PFSK-1 (cell line): ENCODE data around the gene MYO7B.

Experiments used
- FOXP2 ChIP-seq: optimal IDR thresholded peaks from 2 replicates; pipeline ENCODE3; 2011; ENCODE audit warnings: borderline replicate concordance, control low read depth, inconsistent platforms; ENCODE audit not compliant: insufficient read depth; ENCODE audit errors: extremely low read length, extremely low read depth
- POLR2AphosphoS5 ChIP-seq: IDR thresholded peaks from 2 replicates; pipeline ENCODE4 v1.6.1; 2012; ENCODE audit warnings: low read depth, mild to moderate bottlenecking, control low read depth, low read length, moderate library complexity
- SIN3A ChIP-seq: IDR thresholded peaks from 2 replicates; pipeline ENCODE4 v1.6.1; 2012; ENCODE audit warnings: mild to moderate bottlenecking, low read length, moderate library complexity, borderline replicate concordance; ENCODE audit not compliant: insufficient read depth
- TAF1 ChIP-seq: IDR thresholded peaks from 2 replicates; pipeline ENCODE4 v1.6.1; 2012; ENCODE audit warnings: low read length, control low read depth, borderline replicate concordance; ENCODE audit not compliant: insufficient read depth
- TF ChIP-seq, protein P1 (sequence below), 2 experiments: IDR thresholded peaks; 2 replicates each; pipeline versions ENCODE4 v1.6.1 to v1.8.0; 2011 to 2012; ENCODE audit warnings: low read depth in 2 of 2, low read length in 2 of 2, control low read depth in 1 of 2, inconsistent platforms in 1 of 2, mild to moderate bottlenecking in 1 of 2, moderate library complexity in 1 of 2; ENCODE audit not compliant: insufficient read depth in 1 of 2

Gene MYO7B

DNA sequence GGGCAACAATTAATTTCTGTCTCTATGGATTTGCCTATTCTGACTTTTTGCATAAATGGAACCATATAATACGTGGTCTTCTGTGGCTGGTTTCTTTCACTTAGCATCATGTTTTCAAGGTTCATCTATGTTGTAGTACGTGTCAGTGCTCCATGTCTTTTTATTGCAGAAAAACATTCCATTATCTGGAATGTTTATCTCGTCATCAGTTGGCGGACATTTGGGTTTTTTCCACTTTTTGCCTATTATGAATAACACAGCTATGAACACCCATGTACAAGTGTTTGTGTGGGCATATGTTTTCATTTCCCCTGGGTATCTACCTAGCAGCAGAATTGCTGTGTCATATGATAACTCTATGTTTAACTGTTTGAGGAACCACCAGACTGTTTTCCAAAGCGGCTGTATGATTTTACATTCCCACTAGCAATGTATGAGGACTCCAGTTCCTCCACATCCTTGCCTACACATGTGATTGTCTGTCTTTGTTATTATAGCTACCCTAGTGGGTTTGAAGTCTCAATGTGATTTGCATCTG, 49.9 kb downstream of the MYO7B start:
- TF ChIP-seq SIN3A = no peak
- TF ChIP-seq TAF1 = no peak
- TF ChIP-seq, protein P1, sequence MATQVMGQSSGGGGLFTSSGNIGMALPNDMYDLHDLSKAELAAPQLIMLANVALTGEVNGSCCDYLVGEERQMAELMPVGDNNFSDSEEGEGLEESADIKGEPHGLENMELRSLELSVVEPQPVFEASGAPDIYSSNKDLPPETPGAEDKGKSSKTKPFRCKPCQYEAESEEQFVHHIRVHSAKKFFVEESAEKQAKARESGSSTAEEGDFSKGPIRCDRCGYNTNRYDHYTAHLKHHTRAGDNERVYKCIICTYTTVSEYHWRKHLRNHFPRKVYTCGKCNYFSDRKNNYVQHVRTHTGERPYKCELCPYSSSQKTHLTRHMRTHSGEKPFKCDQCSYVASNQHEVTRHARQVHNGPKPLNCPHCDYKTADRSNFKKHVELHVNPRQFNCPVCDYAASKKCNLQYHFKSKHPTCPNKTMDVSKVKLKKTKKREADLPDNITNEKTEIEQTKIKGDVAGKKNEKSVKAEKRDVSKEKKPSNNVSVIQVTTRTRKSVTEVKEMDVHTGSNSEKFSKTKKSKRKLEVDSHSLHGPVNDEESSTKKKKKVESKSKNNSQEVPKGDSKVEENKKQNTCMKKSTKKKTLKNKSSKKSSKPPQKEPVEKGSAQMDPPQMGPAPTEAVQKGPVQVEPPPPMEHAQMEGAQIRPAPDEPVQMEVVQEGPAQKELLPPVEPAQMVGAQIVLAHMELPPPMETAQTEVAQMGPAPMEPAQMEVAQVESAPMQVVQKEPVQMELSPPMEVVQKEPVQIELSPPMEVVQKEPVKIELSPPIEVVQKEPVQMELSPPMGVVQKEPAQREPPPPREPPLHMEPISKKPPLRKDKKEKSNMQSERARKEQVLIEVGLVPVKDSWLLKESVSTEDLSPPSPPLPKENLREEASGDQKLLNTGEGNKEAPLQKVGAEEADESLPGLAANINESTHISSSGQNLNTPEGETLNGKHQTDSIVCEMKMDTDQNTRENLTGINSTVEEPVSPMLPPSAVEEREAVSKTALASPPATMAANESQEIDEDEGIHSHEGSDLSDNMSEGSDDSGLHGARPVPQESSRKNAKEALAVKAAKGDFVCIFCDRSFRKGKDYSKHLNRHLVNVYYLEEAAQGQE (IDR thresholded peaks at IDR 0.05; ENCODE audit: insufficient read depth in 1 of 2, low read depth in 2 of 2, low read length in 2 of 2) = no peak
- no peak for TF ChIP-seq FOXP2
- no peak for TF ChIP-seq POLR2AphosphoS5

DNA sequence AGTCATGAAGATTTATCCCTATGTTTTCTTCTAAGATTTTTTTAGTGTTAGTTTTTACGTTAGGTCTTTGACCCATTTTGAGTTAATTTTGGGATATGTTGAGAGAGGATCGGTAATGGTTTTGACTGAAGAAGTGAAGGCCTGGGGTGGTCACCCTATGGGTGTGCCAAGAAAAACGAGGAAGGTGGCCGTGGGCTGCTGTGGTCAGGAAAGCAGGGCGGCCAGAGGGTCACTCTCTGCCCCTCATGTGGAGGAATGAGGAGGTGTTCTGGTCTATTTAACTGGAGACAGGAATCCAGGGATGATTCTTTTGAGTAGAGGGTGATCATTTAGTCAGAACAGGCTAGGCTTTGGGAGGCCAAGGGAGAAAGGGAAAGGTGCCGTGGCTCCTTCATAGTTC, 50.7 kb downstream of the MYO7B start:
- TF ChIP-seq FOXP2 = no peak
- TF ChIP-seq POLR2AphosphoS5 = no peak
- no peak for TF ChIP-seq TAF1
- TF ChIP-seq, protein P1 (IDR thresholded peaks at IDR 0.05; ENCODE audit: insufficient read depth in 1 of 2, low read depth in 2 of 2, low read length in 2 of 2) = no peak
- TF ChIP-seq SIN3A = no peak

DNA sequence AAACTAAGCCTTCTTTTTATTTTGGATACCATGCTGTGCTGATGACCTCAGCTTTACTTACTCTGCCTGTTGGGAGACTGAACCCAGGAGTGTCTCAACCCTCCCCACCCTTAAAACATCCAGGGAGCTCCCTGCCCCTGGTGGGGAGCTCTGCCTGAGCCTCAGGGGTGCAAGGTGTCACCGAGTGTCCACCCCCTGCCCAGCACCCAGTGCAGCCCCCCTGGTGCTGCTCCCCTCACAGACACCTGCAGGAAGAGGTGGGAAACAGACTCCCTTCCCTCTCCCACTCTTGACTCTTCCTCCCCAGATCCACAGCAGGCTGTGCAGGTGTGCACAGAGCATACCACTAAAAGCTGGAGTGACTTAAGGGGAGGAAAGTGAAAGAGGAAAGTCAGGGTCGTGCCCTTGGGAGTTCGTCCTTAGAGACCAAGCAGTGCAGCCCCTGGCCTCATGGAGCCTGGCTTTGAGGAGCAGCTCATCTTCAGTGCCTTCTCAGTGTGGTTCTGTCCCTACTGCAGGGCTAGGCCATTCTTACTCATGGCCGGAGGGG, 51.3 kb downstream of the MYO7B start:
- TF ChIP-seq SIN3A (no peak), TAF1 (no peak), FOXP2 (no peak), POLR2AphosphoS5 (no peak)
- TF ChIP-seq, protein P1 (IDR thresholded peaks at IDR 0.05; ENCODE audit: insufficient read depth in 1 of 2, low read depth in 2 of 2, low read length in 2 of 2) = no peak

DNA sequence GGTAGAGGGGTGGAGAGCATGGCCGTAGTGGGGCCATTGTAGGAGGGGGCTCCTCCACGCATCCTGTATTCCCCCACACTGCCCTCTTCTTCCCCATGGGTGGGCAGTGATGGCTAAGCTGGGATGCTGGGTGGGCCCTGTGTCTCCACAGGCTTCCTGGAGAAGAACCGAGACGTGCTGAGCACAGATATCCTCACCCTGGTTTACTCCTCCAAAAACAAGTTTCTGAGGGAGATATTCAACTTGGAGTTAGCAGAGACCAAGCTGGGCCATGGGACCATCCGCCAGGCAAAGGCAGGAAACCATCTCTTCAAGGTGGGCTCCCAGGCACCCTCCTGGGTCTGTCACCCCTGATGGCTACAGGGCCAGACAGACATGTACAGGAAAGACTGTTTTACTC, 52.8 kb downstream of the MYO7B start:
- TF ChIP-seq, protein P1 (IDR thresholded peaks at IDR 0.05; ENCODE audit: insufficient read depth in 1 of 2, low read depth in 2 of 2, low read length in 2 of 2) = no peak
- TF ChIP-seq TAF1 = no peak

DNA sequence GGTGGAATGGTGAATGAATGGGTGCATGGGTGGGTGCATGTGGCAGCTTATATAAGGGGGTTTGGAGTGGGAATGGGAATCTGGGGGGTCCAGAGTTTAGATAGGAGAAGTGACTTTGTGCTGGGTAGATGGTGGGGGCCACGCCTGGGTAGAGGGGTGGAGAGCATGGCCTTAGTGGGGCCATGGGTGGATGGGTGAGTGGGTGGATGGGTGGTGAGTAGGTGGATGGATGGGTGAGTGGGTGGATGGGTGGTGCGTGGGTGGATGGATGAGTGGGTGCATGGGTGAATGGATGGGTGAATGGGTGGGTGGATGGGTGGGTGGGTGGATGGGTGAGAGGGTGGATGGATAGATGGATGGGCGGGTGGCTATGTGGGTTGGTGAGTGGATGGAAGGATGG, 53.9 kb downstream of the MYO7B start:
- no peak for TF ChIP-seq POLR2AphosphoS5
- no peak for TF ChIP-seq TAF1
- TF ChIP-seq FOXP2 = no peak
- TF ChIP-seq, protein P1 (IDR thresholded peaks at IDR 0.05; ENCODE audit: insufficient read depth in 1 of 2, low read depth in 2 of 2, low read length in 2 of 2) = no peak
